Measurements from ENCODE around the gene GRAMD1A.
A peak's percentile ranks its signal among the peaks of the same experiment; 100 is the strongest.

The GRAMD1A gene

GRCh38 chr19:34961775-34962686, 38.1 kb upstream of the GRAMD1A start:
- H3K9ac ChIP-seq (ENCODE audit: low read depth, low read length, poor library complexity), result no peak overlapping the region
- H3K4me3 ChIP-seq (ENCODE audit: low read length in 2 of 2), result no peak overlapping the region
- peaks cover 0 to 2% (median 0%) of the 10 kb centered on the region in 3 experiments for H3K27me3 ChIP-seq (ENCODE audit: control insufficient read depth in 3 of 3, insufficient read depth in 3 of 3, low read depth in 1 of 3, low read length in 3 of 3)
- H2BK5ac ChIP-seq (ENCODE audit: low read length), result no peak overlapping the region
- H2BK15ac ChIP-seq (ENCODE audit: low read length), result no peak overlapping the region
- no peak overlapping the region for H2AK5ac ChIP-seq (ENCODE audit: low read depth, low read length)
- peaks cover 2% of the 10 kb centered on the region for H3K79me1 ChIP-seq (ENCODE audit: low read depth, low read length)
- peaks cover 30 to 33% of the 10 kb centered on the region in 2 donors for H3K36me3 ChIP-seq (replicated peaks in 1 of 2; ENCODE audit: control insufficient read depth in 2 of 2, insufficient read depth in 2 of 2, low read length in 2 of 2)
- H3K4me1 ChIP-seq (ENCODE audit: control insufficient read depth in 2 of 2, insufficient read depth in 1 of 2, low read depth in 1 of 2, low read length in 2 of 2), result peaks cover 0 to 5% of the 10 kb centered on the region in 2 donors
- DNase-seq (ENCODE audit: low spot score), result no peak
- no peak overlapping the region for H3K27ac ChIP-seq (replicated peaks; ENCODE audit: low read length)
- no peak overlapping the region for H4K8ac ChIP-seq (ENCODE audit: low read depth, low read length)
- H3K14ac ChIP-seq (ENCODE audit: low read length), result no peak overlapping the region
- no peak overlapping the region for H3K18ac ChIP-seq (ENCODE audit: low read length)
- peaks cover 33 to 50% of the 10 kb centered on the region in 2 donors for H3K9me3 ChIP-seq (replicated peaks in 1 of 2; ENCODE audit: control insufficient read depth in 2 of 2, insufficient read depth in 1 of 2, low read depth in 1 of 2, low read length in 2 of 2)
- H2BK120ac ChIP-seq (ENCODE audit: low read depth, low read length), result no peak overlapping the region
- H2BK12ac ChIP-seq (ENCODE audit: low read length), result no peak overlapping the region
- H3K4ac ChIP-seq (ENCODE audit: low read length), result no peak overlapping the region
- H3K23ac ChIP-seq (ENCODE audit: low read depth, low read length, poor library complexity), result no peak overlapping the region
- no peak overlapping the region for H3K4me2 ChIP-seq (ENCODE audit: insufficient read depth, low read length, poor library complexity, severe bottlenecking)
- H2AFZ ChIP-seq (ENCODE audit: low read length), result no peak overlapping the region
- no CpG with 5 or more reads among the region's 5 CpGs for WGBS, 2 donors (ENCODE audit: extremely low coverage in 2 of 2, insufficient read length in 2 of 2, insufficient replicate concordance in 1 of 2)
- H4K91ac ChIP-seq (ENCODE audit: low read depth, low read length, poor library complexity), result no peak overlapping the region

- H2BK120ac ChIP-seq (ENCODE audit: low read depth, low read length), result no peak overlapping the region
- no peak overlapping the region for H2AK5ac ChIP-seq (ENCODE audit: low read depth, low read length)
- peak overlapping the region; percentile 95 for H3K18ac ChIP-seq (ENCODE audit: low read length)
- peak overlapping the region; percentile 63 for H3K14ac ChIP-seq (ENCODE audit: low read length)
- H3K27ac ChIP-seq (replicated peaks; ENCODE audit: low read length), result no peak overlapping the region
- no CpG with 5 or more reads among the region's 14 CpGs for WGBS, 2 donors (ENCODE audit: extremely low coverage in 2 of 2, insufficient read length in 2 of 2, insufficient replicate concordance in 1 of 2)
- DNase-seq (ENCODE audit: low spot score), result no peak
- H3K79me1 ChIP-seq (ENCODE audit: low read depth, low read length), result peaks cover 2% of the 10 kb centered on the region
- H3K4me1 ChIP-seq (ENCODE audit: control insufficient read depth in 2 of 2, insufficient read depth in 1 of 2, low read depth in 1 of 2, low read length in 2 of 2), result peaks cover 0 to 5% of the 10 kb centered on the region in 2 donors
- no peak overlapping the region for H3K23ac ChIP-seq (ENCODE audit: low read depth, low read length, poor library complexity)
- H2BK5ac ChIP-seq (ENCODE audit: low read length), result peak overlapping the region; percentile 31
- peaks cover 21 to 24% of the 10 kb centered on the region in 2 donors for H3K36me3 ChIP-seq (replicated peaks in 1 of 2; ENCODE audit: control insufficient read depth in 2 of 2, insufficient read depth in 2 of 2, low read length in 2 of 2)
- no peak overlapping the region for H4K91ac ChIP-seq (ENCODE audit: low read depth, low read length, poor library complexity)
- no peak overlapping the region for H3K4ac ChIP-seq (ENCODE audit: low read length)
- no peak overlapping the region for H2BK12ac ChIP-seq (ENCODE audit: low read length)
- H3K27me3 ChIP-seq (ENCODE audit: control insufficient read depth in 3 of 3, insufficient read depth in 3 of 3, low read depth in 1 of 3, low read length in 3 of 3), result peaks cover 0 to 2% (median 0%) of the 10 kb centered on the region in 3 experiments
- H3K9ac ChIP-seq (ENCODE audit: low read depth, low read length, poor library complexity), result peak overlapping the region; percentile 96
- no peak overlapping the region for H4K8ac ChIP-seq (ENCODE audit: low read depth, low read length)
- H2AFZ ChIP-seq (ENCODE audit: low read length), result peak overlapping the region; percentile 98
- peaks cover 24 to 48% of the 10 kb centered on the region in 2 donors for H3K9me3 ChIP-seq (replicated peaks in 1 of 2; ENCODE audit: control insufficient read depth in 2 of 2, insufficient read depth in 1 of 2, low read depth in 1 of 2, low read length in 2 of 2)
- peak overlapping the region; percentile 72 to 87 for H3K4me3 ChIP-seq (ENCODE audit: low read length in 2 of 2)
- peak overlapping the region; percentile 93 for H3K4me2 ChIP-seq (ENCODE audit: insufficient read depth, low read length, poor library complexity, severe bottlenecking)
- no peak overlapping the region for H2BK15ac ChIP-seq (ENCODE audit: low read length)
These were observed 37.2 kb upstream of the GRAMD1A start for GRCh38 chr19:34962687-34963572.

GRCh38 chr19:34963573-34964406, 36.3 kb upstream of the GRAMD1A start, which contains the start of gene ZNF792:
Gene ZNF792 (minus strand): TSS chr19:34964229. CDS start chr19:34963662, 567 bp downstream.
- no peak within 1 kb of the TSS for H4K8ac ChIP-seq (ENCODE audit: low read depth, low read length)
- peak within 1 kb of the TSS; percentile 57 for H2AK5ac ChIP-seq (ENCODE audit: low read depth, low read length)
- peak within 1 kb of the TSS; percentile 25 for H3K27ac ChIP-seq (replicated peaks; ENCODE audit: low read length)
- H3K9ac ChIP-seq (ENCODE audit: low read depth, low read length, poor library complexity), result peak within 1 kb of the TSS; percentile 96
- H4K91ac ChIP-seq (ENCODE audit: low read depth, low read length, poor library complexity), result no peak within 1 kb of the TSS
- peak within 1 kb of the TSS; percentile 98 for H2AFZ ChIP-seq (ENCODE audit: low read length)
- H3K18ac ChIP-seq (ENCODE audit: low read length), result peak within 1 kb of the TSS; percentile 95
- H3K14ac ChIP-seq (ENCODE audit: low read length), result peak within 1 kb of the TSS; percentile 63
- H3K9me3 ChIP-seq (replicated peaks in 1 of 2; ENCODE audit: control insufficient read depth in 2 of 2, insufficient read depth in 1 of 2, low read depth in 1 of 2, low read length in 2 of 2), result peaks cover 16 to 44% of the 10 kb centered on the region in 2 donors
- peaks cover 2% of the 10 kb centered on the region for H3K79me1 ChIP-seq (ENCODE audit: low read depth, low read length)
- peak within 1 kb of the TSS; percentile 72 to 87 for H3K4me3 ChIP-seq (ENCODE audit: low read length in 2 of 2)
- DNase-seq (ENCODE audit: low spot score), result peak; percentile 40
- peak within 1 kb of the TSS; percentile 86 for H3K23ac ChIP-seq (ENCODE audit: low read depth, low read length, poor library complexity)
- no peak within 1 kb of the TSS for H2BK15ac ChIP-seq (ENCODE audit: low read length)
- peaks cover 13 to 16% of the 10 kb centered on the region in 2 donors for H3K36me3 ChIP-seq (replicated peaks in 1 of 2; ENCODE audit: control insufficient read depth in 2 of 2, insufficient read depth in 2 of 2, low read length in 2 of 2)
- peak within 1 kb of the TSS; percentile 31 for H2BK5ac ChIP-seq (ENCODE audit: low read length)
- WGBS, 2 donors (ENCODE audit: extremely low coverage in 2 of 2, insufficient read length in 2 of 2, insufficient replicate concordance in 1 of 2), result no CpG with 5 or more reads among the region's 78 CpGs
- H3K4me2 ChIP-seq (ENCODE audit: insufficient read depth, low read length, poor library complexity, severe bottlenecking), result peak within 1 kb of the TSS; percentile 93
- H3K4me1 ChIP-seq (ENCODE audit: control insufficient read depth in 2 of 2, insufficient read depth in 1 of 2, low read depth in 1 of 2, low read length in 2 of 2), result peaks cover 0 to 5% of the 10 kb centered on the region in 2 donors
- no peak within 1 kb of the TSS for H2BK12ac ChIP-seq (ENCODE audit: low read length)
- H3K4ac ChIP-seq (ENCODE audit: low read length), result peak within 1 kb of the TSS; percentile 96
- peak within 1 kb of the TSS; percentile 16 for H2BK120ac ChIP-seq (ENCODE audit: low read depth, low read length)
- peaks cover 0 to 2% (median 0%) of the 10 kb centered on the region in 3 experiments for H3K27me3 ChIP-seq (ENCODE audit: control insufficient read depth in 3 of 3, insufficient read depth in 3 of 3, low read depth in 1 of 3, low read length in 3 of 3)

All from neuronal stem cell (in vitro differentiated cells).